PC-3 (cell line): ENCODE measurements around the gene CYP19A1. TPM values are rescaled to one million over a fixed set of nuclear protein-coding genes. Genes with fewer than 3 reads are reported as not detected.
"Not testable (repeated sequence)": the region's sequence is repeated elsewhere in the genome, so short reads cannot be mapped to it uniquely, and the experiment has no call there.

Experiments used
- ATAC-seq: fragments of 200-7000 bp; cut with Tn5 transposase; 2 replicates; pipeline ENCODE4 v1.9.1; 2020; ENCODE audit warnings: mild to moderate bottlenecking, moderate library complexity
- BruUV-seq: library from RNA; stranded (reverse); fragments of 400-500 nt; replicated peaks from 2 replicates; lab custom pipeline; 2021; lab: Mats Ljungman, UMichigan
- CTCF ChIA-PET: fragments of 300-600 bp; sonication (Branson Sonifier 250); formaldehyde crosslinking; loops from one replicate; lab custom pipeline; 2022; ENCODE audit warnings: antibody characterized with exemption; lab: Charles Lee
- POLR2A ChIA-PET: fragments of 300-600 bp; sonication (Branson Sonifier 250); formaldehyde crosslinking; loops from one replicate; lab custom pipeline; 2022; ENCODE audit warnings: antibody characterized with exemption; ENCODE audit not compliant: unreplicated experiment; lab: Charles Lee
- DNase-seq: peaks from one replicate; pipeline ENCODE4 v3.0.0-alpha.2; 2015
- H2AFZ ChIP-seq: fragments of 300-600 bp; sonication (generic); 2 replicates; pipeline ENCODE4 v1.6.0; 2016; ENCODE audit warnings: antibody characterized with exemption, low read length
- H3F3A ChIP-seq: fragments of 300-600 bp; sonication (generic); one replicate; pipeline ENCODE4 v1.6.0; 2017; ENCODE audit warnings: antibody characterized with exemption, low read length, control low read depth, mild to moderate bottlenecking; ENCODE audit not compliant: unreplicated experiment
- H3K27ac ChIP-seq: fragments of 300-600 bp; sonication (generic); 2 replicates; pipeline ENCODE4 v1.5.1; 2016; ENCODE audit warnings: mild to moderate bottlenecking, low read length
- H3K27me3 ChIP-seq: fragments of 300-600 bp; sonication (generic); 2 replicates; pipeline ENCODE4 v1.6.1; 2016; ENCODE audit warnings: low read length, mixed read lengths
- H3K36me3 ChIP-seq: fragments of 300-600 bp; sonication (generic); 2 replicates; pipeline ENCODE4 v1.6.1; 2016; ENCODE audit warnings: low read depth, mixed run types, low read length, mixed read lengths
- H3K4me1 ChIP-seq: fragments of 300-600 bp; sonication (generic); 2 replicates; pipeline ENCODE4 v1.5.1; 2016; ENCODE audit warnings: low read length; ENCODE audit not compliant: insufficient read depth
- H3K4me2 ChIP-seq: fragments of 300-600 bp; sonication (generic); 2 replicates; pipeline ENCODE4 v1.6.0; 2016; ENCODE audit warnings: low read length
- H3K4me3 ChIP-seq: fragments of 300-600 bp; sonication (generic); 2 replicates; pipeline ENCODE4 v1.5.1; 2016; ENCODE audit warnings: mild to moderate bottlenecking, low read length, mixed read lengths
- H3K79me2 ChIP-seq: fragments of 300-600 bp; sonication (generic); 2 replicates; pipeline ENCODE4 v1.6.1; 2017; ENCODE audit warnings: low read length, mixed read lengths
- H3K9ac ChIP-seq: fragments of 300-600 bp; sonication (generic); 2 replicates; pipeline ENCODE4 v1.6.0; 2016; ENCODE audit warnings: mild to moderate bottlenecking, low read length
- H3K9me2 ChIP-seq: fragments of 300-600 bp; sonication (generic); replicated peaks from 2 replicates; pipeline ENCODE4 v1.6.1; 2016; ENCODE audit warnings: mixed run types, low read length, mixed read lengths
- H3K9me3 ChIP-seq: fragments of 300-600 bp; sonication (generic); 2 replicates; pipeline ENCODE4 v1.6.1; 2016; ENCODE audit warnings: low read length, mixed read lengths
- H4K20me1 ChIP-seq: fragments of 300-600 bp; sonication (generic); 2 replicates; pipeline ENCODE4 v1.6.1; 2016; ENCODE audit warnings: low read length, mixed read lengths
- CTCF ChIP-seq: fragments of 300-600 bp; sonication (generic); conservative IDR thresholded peaks from 2 replicates; pipeline ENCODE4 v1.5.1; 2017; ENCODE audit warnings: antibody characterized with exemption, low read depth, mild to moderate bottlenecking, low read length
- EZH2 ChIP-seq: fragments of 300-600 bp; sonication (generic); IDR thresholded peaks from one replicate; pipeline ENCODE4 v1.6.1; 2017; ENCODE audit warnings: antibody characterized with exemption, mild to moderate bottlenecking, low read length; ENCODE audit not compliant: unreplicated experiment
- EZH2phosphoT487 ChIP-seq: fragments of 300-600 bp; sonication (generic); IDR thresholded peaks from 2 replicates; pipeline ENCODE4 v1.6.1; 2018; ENCODE audit warnings: mild to moderate bottlenecking, antibody characterized with exemption, low read length, borderline replicate concordance
- intact Hi-C: fragments of 100-400 bp; cut with micrococcal nuclease; formaldehyde crosslinking; loops from 2 replicates; pipeline ENCODE4 v1.9.0; 2023
- total RNA-seq: library from RNA; depleted of rRNA; stranded (reverse); fragments of >200 nt; gene quantifications from 2 replicates; pipeline ENCODE4 v1.2.3, GENCODE V29; 2014

CYP19A1 gene
- total RNA-seq, 1 experiment from 2014 or later = not detected

- intact Hi-C loops = no loop called here
- TF ChIP-seq EZH2 = no peak
- TF ChIP-seq CTCF = no peak
- no peak for TF ChIP-seq EZH2phosphoT487
- H3K9me2 ChIP-seq = no peaks in the 10 kb centered on the region
- H4K20me1 ChIP-seq = no peaks in the 10 kb centered on the region
- H3K4me3 ChIP-seq = no peak overlapping the region
- POLR2A ChIA-PET = no interaction called here
- CTCF ChIA-PET = no interaction called here
- H3K4me2 ChIP-seq = no peak overlapping the region
- H3K4me1 ChIP-seq = no peaks in the 10 kb centered on the region
- H3F3A ChIP-seq = no peaks in the 10 kb centered on the region
- H3K27me3 ChIP-seq = peaks cover 25% of the 10 kb centered on the region
- H3K79me2 ChIP-seq = no peaks in the 10 kb centered on the region
- H3K9me3 ChIP-seq = no peaks in the 10 kb centered on the region
- no TSS peak for BruUV-seq
- no peaks in the 10 kb centered on the region for H3K36me3 ChIP-seq
- no peak overlapping the region for H3K27ac ChIP-seq
- ATAC-seq (no peak), DNase-seq (no peak)
- H3K9ac ChIP-seq = no peak overlapping the region
- H2AFZ ChIP-seq = no peak overlapping the region
These were observed 75.9 kb downstream of the CYP19A1 start for GRCh38 chr15:51262463-51262862.

GRCh38 chr15:51261113-51261512 lies 77.3 kb downstream of the CYP19A1 start:
- BruUV-seq, H3K9me2 ChIP-seq, H3K4me3 ChIP-seq, CTCF ChIA-PET, DNase-seq, H3K4me1 ChIP-seq, intact Hi-C loops, H3K36me3 ChIP-seq, H3K9ac ChIP-seq, H3K27ac ChIP-seq, H3F3A ChIP-seq, POLR2A ChIA-PET, H3K79me2 ChIP-seq, H3K9me3 ChIP-seq, ATAC-seq, H3K4me2 ChIP-seq, H4K20me1 ChIP-seq, H2AFZ ChIP-seq: not testable (repeated sequence)
- peaks cover 12% of the 10 kb centered on the region; the same call in 1 of the 2 replicates for H3K27me3 ChIP-seq

GRCh38 chr15:51260202-51260601 lies 78.2 kb downstream of the CYP19A1 start:
- DNase-seq = no peak
- no peak overlapping the region for H3K9ac ChIP-seq
- no peak for ATAC-seq
- H3K27me3 ChIP-seq = peaks cover 8% of the 10 kb centered on the region
- H2AFZ ChIP-seq = no peak overlapping the region
- no peaks in the 10 kb centered on the region for H4K20me1 ChIP-seq
- CTCF ChIA-PET = no interaction called here
- H3K4me1 ChIP-seq = no peaks in the 10 kb centered on the region
- no peak overlapping the region for H3K27ac ChIP-seq
- H3K9me2 ChIP-seq = no peaks in the 10 kb centered on the region
- BruUV-seq = no TSS peak
- H3K36me3 ChIP-seq = no peaks in the 10 kb centered on the region
- no peaks in the 10 kb centered on the region for H3K79me2 ChIP-seq
- intact Hi-C loops = no loop called here
- POLR2A ChIA-PET = no interaction called here
- TF ChIP-seq EZH2phosphoT487 (no peak), CTCF (no peak), EZH2 (no peak)
- no peaks in the 10 kb centered on the region for H3F3A ChIP-seq
- no peak overlapping the region for H3K4me2 ChIP-seq
- no peak overlapping the region for H3K4me3 ChIP-seq
- no peaks in the 10 kb centered on the region for H3K9me3 ChIP-seq
